SKM-1 (cell line): Measurements from ENCODE around the gene SLC35A4.
"Not testable (repeated sequence)": the region's sequence is repeated elsewhere in the genome, so short reads cannot be mapped to it uniquely, and the experiment has no call there.

ENCODE experiments used
- DNase-seq: peaks from one replicate; lab custom pipeline; 2025; ENCODE audit not compliant: unreplicated experiment; lab: John Stamatoyannopoulos, UW

Gene SLC35A4

DNA sequence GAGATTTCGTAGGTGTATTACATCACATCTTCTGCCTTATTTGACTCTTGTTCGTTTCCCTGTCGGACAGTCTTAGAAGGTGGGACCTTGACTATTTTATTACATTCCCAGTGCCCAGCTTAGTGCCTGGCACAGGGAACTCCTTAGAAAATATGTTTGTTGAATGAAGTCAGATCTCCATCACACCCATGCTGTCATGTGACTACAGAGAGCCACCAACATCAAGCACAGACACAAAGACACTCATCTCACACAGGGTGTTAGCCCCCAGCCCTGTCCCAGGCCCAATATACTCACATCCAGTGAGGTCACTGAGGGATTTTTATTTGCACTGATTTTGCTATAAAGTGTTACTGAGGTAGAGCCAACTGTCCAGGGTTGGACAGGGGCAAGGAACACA, 6.7 kb upstream of the SLC35A4 start:
- no peak for DNase-seq

DNA sequence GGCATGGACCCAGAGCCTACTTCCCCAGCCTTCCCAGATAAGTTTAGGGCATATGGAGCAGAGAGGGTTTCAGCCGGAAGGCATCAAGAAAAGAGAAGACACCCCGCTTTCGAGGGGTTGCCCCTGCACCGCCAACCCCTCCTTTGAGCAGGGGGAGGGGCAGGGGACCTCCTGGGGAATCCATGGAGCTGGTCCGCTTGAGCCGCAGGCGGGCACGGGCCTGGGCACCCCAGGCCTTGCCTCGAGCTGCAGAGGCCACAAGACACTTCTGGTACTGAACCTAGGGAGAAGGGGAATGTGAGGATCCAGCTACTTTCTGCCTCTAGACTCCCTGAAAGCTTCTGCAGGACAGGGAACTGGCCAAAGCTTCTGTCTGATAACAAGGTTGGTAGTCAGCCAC, 6.1 kb upstream of the SLC35A4 start:
- DNase-seq = no peak

DNA sequence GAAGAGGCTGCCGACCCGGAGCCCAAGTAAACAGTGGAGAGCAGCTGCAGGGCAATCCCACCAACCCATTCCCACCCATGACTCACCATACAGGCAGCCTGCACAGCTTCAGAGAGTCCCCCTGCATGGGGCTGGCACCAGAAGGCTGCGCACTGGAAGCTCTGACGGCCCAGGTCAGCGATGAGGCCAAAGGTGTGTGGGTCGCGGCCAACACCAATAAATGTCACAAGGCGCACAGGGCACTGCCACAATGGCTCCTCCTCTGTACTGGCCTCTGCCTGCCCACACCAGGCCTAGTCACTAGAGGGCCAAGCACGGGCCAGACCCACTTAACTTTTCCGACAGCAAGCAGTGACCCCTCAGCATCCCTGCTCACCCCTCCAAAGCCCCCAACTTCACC, 4.4 kb upstream of the SLC35A4 start:
- no peak for DNase-seq

DNA sequence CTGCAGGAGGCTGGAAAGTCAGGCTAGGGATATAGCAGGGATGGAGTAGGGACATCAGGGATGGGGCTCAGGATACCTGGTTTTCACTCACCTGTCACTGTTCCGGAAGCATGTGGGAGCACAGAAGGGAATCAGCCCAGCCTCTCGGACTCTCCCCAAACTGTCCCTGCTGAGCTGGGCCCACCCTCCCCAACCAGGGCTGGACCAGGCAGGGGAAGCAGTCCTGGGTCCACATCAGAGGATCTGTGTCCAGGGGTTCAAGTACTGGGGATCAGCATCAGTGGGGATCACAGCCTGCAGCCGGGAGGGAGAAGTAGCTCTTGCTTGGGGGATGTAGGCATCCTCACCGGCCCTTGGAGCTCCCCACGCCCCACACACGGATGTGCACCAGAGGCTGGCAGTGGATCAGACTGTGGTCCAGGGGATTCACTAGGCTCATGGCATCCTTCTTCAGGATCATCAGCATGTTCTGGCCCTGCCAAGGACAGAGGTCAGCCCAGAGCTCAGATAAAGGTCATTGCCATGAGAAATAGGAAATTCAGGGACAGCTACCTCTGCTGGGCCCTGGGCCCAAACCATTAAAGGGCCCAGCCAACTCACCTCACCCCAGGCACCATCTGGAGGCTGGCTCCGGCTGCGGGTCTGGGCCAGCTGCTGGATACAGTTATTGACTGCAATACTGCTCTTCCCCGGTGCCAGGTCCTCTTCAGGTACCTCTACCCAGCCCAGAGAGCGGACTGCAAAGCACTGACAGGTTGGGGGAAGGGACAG, 2.7 kb upstream of the SLC35A4 start:
- DNase-seq = no peak

DNA sequence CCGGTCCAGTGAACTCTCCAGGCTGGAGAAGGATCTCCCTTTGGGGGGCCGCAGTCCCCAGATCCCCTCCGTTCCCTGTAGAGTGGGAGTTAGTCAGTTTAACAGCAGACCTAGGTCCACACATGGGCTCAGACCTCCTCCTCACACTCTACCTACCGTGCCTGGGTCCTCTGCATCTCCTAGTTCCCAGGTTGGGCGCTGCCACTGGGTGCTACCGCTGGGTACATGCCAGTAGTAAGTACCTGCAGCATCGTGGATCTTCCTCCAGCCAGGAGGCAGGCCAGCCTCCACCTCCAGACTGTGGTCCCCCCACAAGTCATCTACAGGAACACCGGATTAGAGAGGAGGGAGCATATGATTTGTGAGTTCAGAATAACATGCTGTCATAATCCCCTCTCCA, 1.0 kb upstream of the SLC35A4 start:
- no peak for DNase-seq

DNA sequence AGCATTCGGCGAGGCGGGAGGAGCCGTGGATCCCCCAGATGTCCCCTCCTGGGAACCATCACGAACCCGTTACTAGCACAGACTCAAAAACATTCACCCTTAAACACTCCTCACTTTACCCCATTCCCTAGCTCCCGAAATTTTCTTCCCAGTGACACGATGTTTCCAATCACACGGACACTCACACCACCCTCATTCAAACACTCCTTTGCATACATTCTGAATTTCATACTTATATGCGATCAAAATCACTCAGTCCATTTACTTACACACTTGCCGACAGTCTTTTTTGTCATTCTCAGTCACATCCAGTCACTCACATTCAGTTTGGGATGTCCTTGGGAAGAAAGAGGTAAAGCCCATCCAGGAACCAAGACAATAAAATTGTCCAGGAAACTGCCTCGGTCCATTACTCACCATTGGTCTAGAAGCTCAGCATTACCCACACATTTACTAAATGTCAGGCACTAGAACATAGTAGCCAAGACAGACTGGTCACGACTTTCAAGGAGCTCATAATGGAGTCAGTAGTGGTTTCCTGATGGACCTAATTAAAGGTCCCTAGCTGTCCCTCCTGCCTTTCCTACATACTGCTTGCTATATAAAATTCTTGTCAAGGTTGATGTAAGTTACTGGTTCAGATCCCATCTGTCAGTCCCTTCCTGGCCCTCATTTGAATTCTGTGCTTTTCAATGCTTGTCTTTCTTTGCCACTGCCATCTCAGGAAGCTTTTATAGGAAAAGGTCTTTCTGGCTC, 574 bp downstream of the SLC35A4 start:
- no peak for DNase-seq

DNA sequence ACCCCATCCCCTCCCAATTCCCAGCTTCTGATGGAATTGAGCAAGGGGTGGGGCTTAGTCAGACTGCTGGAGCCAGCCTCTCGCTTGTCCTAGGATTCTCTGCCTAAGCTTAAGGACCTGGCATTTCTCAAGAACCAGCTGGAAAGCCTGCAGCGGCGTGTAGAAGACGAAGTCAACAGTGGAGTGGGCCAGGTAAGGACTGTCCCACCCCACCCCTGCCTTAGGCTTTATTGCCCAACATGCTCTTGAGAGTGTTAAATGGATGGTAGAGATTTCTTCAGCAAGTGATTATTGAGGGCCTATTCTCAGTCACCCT, 1.1 kb downstream of the SLC35A4 start:
- DNase-seq = no peak

DNA sequence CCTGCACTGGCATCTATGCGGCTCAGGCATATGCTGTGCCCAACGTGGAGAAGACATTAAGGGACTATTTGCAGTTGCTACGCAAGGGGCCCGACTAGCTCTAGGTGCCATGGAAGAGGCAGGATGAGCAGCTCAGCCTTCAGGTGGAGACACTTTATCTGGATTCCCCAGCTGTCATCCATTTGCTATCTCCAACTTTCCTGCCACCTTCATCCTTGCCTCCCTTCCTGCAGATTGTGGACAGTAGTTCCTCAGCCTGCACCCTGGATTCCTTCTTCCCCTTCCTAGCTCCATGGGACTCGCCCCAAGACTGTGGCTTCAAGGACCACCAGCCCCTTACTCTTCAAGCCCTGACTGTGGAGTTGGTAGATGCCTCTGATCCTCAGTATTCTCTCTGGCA, 2.0 kb downstream of the SLC35A4 start:
- no peak for DNase-seq

DNA sequence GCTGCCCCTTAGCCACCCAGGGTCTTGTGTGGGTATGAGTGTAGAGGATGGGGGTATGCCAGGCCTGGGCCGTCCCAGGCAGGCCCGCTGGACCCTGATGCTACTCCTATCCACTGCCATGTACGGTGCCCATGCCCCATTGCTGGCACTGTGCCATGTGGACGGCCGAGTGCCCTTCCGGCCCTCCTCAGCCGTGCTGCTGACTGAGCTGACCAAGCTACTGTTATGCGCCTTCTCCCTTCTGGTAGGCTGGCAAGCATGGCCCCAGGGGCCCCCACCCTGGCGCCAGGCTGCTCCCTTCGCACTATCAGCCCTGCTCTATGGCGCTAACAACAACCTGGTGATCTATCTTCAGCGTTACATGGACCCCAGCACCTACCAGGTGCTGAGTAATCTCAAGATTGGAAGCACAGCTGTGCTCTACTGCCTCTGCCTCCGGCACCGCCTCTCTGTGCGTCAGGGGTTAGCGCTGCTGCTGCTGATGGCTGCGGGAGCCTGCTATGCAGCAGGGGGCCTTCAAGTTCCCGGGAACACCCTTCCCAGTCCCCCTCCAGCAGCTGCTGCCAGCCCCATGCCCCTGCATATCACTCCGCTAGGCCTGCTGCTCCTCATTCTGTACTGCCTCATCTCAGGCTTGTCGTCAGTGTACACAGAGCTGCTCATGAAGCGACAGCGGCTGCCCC, 2.6 kb downstream of the SLC35A4 start:
- DNase-seq = no peak

DNA sequence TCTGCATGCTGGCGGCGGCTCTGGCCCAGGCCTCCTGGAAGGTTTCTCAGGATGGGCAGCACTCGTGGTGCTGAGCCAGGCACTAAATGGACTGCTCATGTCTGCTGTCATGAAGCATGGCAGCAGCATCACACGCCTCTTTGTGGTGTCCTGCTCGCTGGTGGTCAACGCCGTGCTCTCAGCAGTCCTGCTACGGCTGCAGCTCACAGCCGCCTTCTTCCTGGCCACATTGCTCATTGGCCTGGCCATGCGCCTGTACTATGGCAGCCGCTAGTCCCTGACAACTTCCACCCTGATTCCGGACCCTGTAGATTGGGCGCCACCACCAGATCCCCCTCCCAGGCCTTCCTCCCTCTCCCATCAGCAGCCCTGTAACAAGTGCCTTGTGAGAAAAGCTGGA, 3.2 kb downstream of the SLC35A4 start:
- no peak for DNase-seq

DNA sequence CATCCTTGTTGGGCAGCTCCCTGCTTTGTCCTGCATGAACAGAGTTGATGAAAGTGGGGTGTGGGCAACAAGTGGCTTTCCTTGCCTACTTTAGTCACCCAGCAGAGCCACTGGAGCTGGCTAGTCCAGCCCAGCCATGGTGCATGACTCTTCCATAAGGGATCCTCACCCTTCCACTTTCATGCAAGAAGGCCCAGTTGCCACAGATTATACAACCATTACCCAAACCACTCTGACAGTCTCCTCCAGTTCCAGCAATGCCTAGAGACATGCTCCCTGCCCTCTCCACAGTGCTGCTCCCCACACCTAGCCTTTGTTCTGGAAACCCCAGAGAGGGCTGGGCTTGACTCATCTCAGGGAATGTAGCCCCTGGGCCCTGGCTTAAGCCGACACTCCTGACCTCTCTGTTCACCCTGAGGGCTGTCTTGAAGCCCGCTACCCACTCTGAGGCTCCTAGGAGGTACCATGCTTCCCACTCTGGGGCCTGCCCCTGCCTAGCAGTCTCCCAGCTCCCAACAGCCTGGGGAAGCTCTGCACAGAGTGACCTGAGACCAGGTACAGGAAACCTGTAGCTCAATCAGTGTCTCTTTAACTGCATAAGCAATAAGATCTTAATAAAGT, 3.9 kb downstream of the SLC35A4 start:
- no peak for DNase-seq

DNA sequence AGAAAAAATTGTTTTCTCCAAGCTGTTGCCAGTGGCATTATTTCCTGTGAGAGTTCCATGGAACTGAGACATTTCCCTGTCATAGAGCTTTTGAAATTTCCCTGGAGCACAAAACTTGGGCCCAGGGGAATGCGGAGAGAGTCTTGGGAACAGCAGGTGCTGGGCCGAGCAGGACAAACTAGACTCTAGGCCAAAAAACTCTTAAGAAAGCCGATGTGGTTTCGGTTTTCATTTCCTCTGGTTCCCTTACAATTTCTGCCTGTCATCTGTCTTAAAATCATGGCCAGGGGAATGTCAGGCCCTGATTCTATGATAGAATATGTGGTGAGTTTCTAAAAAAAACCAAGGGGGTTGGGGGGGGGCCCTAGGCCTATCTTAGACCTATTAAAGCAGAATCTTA, 4.6 kb downstream of the SLC35A4 start:
- no peak for DNase-seq

DNA sequence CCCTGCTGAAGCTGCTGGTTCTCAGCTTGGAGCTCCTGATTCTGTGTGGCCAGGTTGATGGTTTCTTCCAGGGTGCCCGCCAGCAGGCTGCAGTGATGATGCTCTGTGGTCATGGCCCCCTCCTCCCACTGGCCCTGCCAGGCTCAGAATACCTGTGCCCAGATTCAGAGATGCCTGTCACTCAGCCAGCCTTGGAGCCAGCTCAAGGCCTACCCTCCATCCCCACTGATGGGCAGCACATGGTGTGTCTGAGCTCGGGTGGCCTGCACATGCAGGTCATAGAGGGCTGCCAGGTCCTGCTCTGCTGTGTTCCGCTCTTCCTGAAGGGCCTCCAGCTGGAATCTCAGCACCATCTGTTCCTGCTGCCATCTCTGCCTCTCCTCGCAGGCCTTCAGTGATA, 5.4 kb downstream of the SLC35A4 start:
- no peak for DNase-seq

DNA sequence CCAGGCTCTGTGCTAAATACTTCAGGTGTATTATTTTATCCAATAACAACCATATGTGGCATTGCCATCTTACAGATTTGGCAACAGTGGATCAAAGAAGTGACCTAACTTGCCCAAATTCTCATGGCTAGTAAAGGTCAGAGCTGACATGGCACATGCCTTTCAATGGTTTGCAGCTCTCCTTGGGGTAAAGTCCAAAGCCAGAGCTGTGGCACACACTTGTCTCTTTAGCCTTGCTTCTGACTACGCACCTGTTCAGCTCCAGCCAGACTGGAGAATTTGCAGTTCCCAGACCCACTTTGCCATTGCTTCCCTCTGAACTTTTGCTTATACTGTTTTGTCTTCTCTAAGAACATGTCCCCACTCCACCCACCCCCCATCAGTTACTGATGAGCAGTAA, 5.9 kb downstream of the SLC35A4 start:
- DNase-seq = no peak

DNA sequence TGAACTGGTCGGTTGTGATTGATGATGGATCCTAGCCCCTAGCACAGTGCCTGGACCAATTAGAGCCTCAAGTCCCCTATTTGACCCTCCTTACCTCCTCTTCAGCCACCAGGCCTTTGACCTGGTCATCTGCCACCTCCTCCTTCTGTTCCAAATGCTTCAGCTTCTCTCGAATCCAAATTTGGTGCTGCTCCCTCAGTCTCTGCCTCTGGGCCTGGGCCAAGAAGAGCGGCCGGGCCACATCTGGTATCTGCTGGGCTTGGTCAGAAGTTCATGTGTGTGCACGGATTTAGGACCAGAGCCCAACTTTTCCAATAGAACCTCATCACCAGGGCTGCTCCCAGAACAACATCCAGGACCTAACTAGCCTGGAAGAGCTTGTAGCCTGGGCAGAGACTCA, 6.5 kb downstream of the SLC35A4 start:
- no peak for DNase-seq

DNA sequence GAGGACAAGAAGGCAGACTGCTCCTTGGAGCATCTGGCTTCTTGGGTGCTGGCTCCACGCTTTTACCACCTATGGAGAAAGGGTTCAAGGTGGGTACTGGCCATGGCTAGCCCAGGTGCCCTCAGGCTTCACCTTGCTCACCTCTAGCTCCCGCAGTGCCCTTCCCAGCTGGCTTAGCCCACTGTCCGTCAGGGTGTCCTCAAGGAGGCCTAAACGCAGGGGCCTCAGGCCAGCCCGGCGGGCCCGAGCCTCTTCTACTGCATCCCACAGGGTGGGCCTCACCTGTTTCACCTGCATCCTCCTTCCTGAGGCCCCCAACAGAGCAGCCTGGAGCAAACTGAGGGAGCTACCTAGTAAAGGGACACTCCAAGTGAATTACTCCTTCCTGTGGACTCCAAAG, 9.1 kb downstream of the SLC35A4 start:
- no peak for DNase-seq

DNA sequence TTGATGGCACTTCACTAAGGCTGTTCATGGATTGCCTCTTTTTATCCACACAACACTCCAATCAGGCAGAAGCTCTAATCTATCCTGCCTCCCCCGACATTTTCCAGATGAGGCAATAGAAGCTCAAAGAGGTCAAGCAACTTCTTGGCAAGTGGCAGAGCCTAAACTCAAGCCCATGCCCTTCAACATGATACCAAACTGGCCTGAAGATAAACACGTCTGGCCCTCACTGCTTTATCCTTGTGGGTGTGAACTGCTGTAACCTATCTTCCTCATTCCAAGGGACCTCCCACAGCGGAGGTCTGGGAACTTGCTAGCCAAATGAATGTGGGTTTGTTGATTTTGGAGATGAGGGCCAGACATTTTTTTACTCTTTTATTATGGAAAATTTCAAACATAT, 9.5 kb downstream of the SLC35A4 start:
- no peak for DNase-seq

DNA sequence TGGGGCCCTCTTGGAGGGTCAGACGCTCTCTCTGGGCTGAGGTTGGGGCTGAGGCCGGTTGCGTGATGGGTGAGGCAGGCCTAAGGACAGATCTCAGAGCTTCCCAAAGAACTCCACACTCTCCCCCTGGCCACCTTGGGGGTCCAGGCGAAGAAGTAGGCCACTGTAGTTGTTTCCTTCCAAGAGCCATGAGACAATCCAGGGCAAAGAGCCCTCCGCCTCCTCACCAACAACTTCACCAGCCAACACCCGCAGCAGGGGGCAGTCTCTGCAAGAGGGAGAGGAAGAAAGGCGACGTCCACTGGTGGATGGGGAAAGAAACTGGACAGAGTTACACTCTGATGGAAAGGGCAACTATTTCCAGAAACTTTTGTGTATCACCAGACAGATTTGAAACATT, 10.7 kb downstream of the SLC35A4 start:
- no peak for DNase-seq

DNA sequence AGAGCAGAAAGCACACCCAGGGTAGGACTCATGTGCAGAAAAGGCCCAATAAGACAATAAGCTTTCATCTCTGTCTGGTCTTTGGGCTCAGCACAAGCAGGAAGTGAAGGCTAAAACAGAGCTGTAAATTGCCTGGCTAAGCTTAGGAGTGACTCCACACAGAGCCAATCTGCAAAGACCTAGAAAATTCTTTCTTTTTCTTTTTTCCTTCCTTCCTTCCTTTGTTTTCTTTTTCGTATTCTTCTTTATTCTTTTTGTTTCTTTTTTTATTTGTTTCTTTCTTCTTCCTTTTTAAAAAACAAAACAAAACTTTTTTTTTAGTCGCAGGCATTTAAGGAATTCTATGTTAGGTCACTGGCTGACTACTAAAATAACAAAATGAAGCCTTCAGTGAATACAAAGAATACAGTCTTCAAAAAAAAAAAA, 12.2 kb downstream of the SLC35A4 start:
- DNase-seq = no peak

DNA sequence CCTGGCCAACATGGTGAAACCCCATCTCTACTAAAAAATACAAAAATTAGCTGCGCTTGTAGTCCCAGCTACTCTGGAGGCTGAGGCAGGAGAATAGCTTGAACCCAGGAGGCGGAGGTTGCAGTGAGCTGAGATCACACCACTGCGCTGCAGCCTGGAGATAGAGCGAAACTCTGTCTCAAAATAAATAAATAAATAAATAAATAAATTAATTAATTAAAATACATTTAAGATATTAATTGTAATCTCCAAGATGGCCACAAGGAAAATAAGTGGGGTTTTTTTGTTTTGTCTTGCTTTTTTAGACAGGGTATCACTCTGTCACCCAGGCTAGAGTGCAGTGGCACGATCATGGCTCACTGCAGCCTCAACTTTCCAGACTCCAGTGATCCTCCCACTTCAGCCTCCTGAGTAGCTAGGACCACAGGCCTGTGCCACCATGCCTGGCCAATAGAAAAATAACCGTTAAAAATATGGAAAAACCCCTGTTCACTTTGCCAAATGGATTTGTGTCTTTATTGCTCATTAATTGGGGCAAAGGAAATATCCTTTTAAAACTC, 14.6 kb downstream of the SLC35A4 start:
- DNase-seq = not testable (repeated sequence)

DNA sequence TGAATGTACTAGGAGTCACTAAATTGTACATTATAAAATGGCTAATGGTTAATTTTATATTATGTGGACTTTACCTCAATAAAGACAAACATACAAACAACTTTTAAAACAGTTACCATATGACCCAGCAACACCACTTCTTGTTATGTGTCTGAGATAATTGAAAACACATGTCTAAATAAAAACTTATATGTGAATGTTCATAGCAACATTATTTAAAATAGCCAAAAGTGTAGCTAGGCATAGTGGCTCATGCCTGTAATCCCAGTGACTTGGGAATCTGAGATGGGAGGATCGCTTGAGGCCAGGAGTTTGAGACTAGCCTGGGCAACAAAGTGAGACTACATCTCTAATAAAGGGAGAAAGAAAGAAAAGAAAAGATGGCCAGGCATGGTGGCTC, 22.9 kb downstream of the SLC35A4 start:
- DNase-seq = no peak
